Urinary bladder (tissue), 4 donors: Measurements from ENCODE around the gene CORO2B. TPM values are rescaled to one million over a fixed set of nuclear protein-coding genes. Genes with fewer than 3 reads are reported as not detected.

Experiments used
- DNase-seq: peaks from one replicate; pipeline ENCODE4 v3.0.0-alpha.2; 2015; ENCODE audit errors: extremely low spot score
- H3K27ac ChIP-seq: one replicate; pipeline ENCODE4 v1.5.1; 2013; ENCODE audit warnings: low read depth, mild to moderate bottlenecking, moderate library complexity
- H3K36me3 ChIP-seq: one replicate; pipeline ENCODE4 v1.6.1; 2013; ENCODE audit warnings: mild to moderate bottlenecking, moderate library complexity; ENCODE audit not compliant: insufficient read depth
- H3K4me1 ChIP-seq: one replicate; pipeline ENCODE4 v1.6.1; 2013; ENCODE audit warnings: mild to moderate bottlenecking, moderate library complexity; ENCODE audit not compliant: insufficient read depth
- H3K4me3 ChIP-seq: one replicate; pipeline ENCODE4 v1.5.1; 2013; ENCODE audit warnings: low read depth, low read length
- WGBS: extraction: QIAGEN DNeasy Blood & Tissue Kit; methylation state at CpG from one replicate; pipeline ENCODE4 v1.1.7; 2013; 5-methylcytosine and 5-hydroxymethylcytosine counted together
- polyA plus RNA-seq: library from polyadenylated mRNA; stranded (reverse); fragments of 200-250 nt; gene quantifications from one replicate; pipeline ENCODE4 v1.2.3, GENCODE V29; 2013
- total RNA-seq: library from RNA; depleted of rRNA; stranded (reverse); fragments of >200 nt; gene quantifications from one replicate; pipeline ENCODE4 v1.2.3, GENCODE V29; 2014
- donor health status: healthy with polysubstance abuse.
- donor health status: healthy.

CORO2B gene
- total and polyA plus RNA-seq, 2 donors, result 4.2 to 6.4 TPM

DNA sequence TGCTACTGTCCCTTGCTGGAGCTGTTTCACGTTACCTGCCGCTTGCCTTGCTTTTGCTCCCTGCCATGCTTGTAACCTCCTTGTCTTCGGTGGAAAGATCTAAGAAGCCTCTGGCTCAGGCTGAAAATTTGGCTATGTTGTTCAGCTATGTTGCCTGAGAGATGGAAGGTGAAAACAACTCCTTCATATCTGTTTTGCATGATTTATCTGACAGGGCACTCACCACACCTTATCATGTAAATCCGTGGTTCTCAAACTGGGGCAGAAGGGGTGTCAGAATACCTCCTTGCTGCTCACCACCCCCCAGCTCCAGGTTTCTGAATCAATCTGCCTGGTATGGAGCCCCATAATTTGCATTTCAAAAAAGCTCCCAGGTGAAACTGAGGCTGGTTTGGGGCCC is 6.5 kb upstream of the CORO2B start:
- no peak for DNase-seq
- H3K27ac ChIP-seq, result no peak overlapping the region
- H3K36me3 ChIP-seq, result no peaks in the 10 kb centered on the region
- no peaks in the 10 kb centered on the region for H3K4me1 ChIP-seq
- H3K4me3 ChIP-seq, result no peak overlapping the region
- WGBS, result 86% methylated on average over 4 of the region's 4 CpGs

DNA sequence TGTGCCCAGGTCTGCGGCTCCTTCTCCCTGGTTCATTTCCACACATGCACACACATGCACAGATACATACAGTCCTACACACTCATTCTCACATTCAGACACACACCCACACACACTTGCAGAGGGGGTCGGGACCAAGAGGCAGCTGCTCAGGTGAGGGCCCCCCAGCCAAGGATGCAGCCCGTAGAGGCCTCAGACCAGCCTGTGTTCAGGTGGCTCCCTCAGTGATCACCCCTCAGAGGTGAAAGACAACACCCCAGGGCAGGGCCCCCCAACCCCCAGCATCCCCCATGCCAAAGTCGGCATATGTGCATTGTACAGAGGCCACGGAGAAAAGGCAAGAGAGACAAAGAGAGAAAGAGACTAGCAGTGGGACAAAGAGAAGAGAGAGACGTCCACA is 5.9 kb upstream of the CORO2B start:
- H3K4me3 ChIP-seq, result no peak overlapping the region
- 80% methylated on average over 6 of the region's 6 CpGs for WGBS
- no peak for DNase-seq

DNA sequence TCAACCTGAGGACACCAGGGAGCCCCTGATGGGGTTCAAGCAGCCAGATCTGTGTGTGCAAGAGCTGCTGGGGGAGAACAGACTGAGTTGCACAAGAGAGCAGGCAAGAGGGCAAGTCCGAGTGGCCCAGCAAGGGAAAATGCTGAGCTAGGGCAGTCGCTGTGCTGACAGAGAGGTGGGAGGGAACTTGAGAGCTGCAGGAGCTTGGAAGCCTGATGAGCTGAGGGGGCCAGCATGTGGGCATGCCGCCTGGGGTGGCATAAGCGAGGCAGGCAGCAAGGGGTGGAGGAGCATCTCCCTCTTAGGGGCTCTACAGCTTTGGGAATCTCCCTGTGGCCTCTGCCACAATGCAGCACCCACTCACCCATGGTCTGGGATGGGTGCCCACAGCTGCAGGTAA is 4.7 kb upstream of the CORO2B start:
- DNase-seq, result no peak
- Histone ChIP-seq H3K27ac (no peak overlapping the region), H3K36me3 (no peaks in the 10 kb centered on the region), H3K4me3 (no peak overlapping the region), H3K4me1 (no peaks in the 10 kb centered on the region)
- 85% methylated on average over 4 of the region's 4 CpGs for WGBS

More for the DNA sequence above, 5.9 kb upstream of the CORO2B start:
- Histone ChIP-seq H3K36me3 (no peaks in the 10 kb centered on the region), H3K4me1 (no peaks in the 10 kb centered on the region), H3K27ac (no peak overlapping the region)

DNA sequence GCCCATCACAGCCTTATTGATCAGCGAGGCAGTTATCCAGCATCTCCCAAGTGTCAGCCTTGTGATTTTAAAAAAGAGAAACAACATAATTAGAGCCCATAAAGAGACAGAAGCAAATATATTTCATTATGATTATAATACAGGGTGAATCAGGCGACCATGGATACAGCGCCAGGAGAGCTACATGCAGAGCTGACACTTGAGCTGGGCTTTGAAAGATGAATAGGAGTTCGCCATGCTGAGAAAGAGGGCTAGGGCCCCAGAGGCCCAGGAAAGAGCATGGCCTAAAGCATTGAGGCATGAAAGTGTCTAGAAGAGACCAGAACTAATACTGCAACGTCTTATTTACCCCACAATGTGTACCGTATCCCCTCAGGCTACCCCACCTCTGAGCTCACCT is 4.2 kb upstream of the CORO2B start:
- Histone ChIP-seq H3K4me1 (no peaks in the 10 kb centered on the region), H3K4me3 (no peak overlapping the region), H3K36me3 (no peaks in the 10 kb centered on the region), H3K27ac (no peak overlapping the region)
- DNase-seq, result no peak
- 95% methylated on average over 6 of the region's 6 CpGs for WGBS

DNA sequence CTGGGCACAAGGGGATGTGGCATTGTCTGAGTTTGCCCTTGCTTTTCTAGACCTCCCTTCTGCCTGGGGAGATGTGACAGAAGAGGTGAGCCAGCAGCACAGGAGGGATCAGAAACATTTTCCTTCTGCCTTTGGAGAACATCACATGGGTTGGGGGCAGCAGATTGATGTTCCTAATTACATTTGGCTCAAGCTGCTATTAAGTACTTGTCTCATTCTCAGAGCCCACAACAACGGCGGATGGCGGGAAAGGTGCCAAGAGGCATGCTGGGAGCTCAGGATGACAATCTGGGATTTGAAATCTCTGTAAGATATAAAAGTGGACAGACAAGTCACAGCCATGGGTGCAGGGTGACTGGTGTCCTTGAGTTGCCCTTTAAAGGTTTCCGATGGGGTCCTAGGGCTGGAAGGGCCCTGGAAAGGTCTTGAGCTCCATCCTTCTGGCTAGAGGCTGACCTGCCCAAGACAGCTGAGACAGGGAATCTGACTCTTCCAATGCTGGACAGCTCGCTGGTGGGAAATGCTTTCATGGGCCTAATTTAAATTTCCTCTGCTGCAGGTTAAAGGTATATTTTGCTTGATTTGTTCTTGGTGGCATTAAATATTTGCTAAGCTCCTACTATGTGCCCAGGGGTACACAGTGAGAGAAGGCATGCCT is 2.4 kb upstream of the CORO2B start:
- no peak overlapping the region for H3K4me3 ChIP-seq
- H3K36me3 ChIP-seq, result no peaks in the 10 kb centered on the region
- WGBS, result 77% methylated on average over 5 of the region's 5 CpGs
- no peak overlapping the region for H3K27ac ChIP-seq
- DNase-seq, result no peak
- H3K4me1 ChIP-seq, result no peaks in the 10 kb centered on the region

DNA sequence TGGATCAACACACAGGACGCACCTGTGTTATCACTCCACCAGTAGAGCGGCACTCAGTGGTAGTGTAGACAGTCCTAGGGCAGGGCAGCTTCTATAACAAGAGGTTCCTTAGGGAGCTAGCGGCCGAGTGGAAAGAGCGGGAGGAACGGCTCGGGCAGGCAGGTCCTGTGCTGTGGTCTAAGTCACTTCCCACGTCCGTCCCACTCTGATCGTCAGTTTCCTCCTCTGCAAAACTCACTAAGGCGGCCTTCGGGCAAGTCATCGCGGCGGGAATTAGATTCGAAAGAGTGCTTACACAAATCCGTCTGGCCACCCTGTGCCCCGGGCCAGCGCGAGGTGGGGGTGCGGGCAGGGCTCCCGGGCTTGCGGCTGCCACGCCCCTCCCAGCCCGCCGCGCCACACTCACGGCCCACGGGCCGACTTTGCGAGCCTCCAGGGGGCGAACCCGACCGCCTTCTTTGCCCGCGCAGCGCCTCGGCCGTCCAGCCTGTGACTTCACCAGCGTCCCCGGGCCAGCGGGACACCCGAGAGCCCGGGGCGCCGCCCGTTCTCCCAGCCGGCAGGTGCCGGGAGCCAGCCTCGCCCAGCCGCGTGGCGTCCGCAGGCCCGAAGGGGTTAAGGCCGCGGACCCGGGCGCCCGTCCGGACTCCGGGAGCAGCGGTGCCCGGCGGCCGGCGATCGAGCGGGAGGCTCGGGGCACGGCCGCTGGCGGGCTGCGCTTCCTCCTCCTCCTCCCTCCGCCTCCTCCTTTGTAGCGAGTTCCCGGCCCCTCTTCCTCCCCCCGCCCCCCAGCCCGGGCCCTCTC is 416 bp upstream of the CORO2B start:
- peak overlapping the region; percentile 38 for H3K27ac ChIP-seq
- no peaks in the 10 kb centered on the region for H3K4me1 ChIP-seq
- 1% methylated on average over 79 of the region's 79 CpGs for WGBS
- H3K36me3 ChIP-seq, result no peaks in the 10 kb centered on the region
- no peak for DNase-seq
- H3K4me3 ChIP-seq, result peak overlapping the region; percentile 59

DNA sequence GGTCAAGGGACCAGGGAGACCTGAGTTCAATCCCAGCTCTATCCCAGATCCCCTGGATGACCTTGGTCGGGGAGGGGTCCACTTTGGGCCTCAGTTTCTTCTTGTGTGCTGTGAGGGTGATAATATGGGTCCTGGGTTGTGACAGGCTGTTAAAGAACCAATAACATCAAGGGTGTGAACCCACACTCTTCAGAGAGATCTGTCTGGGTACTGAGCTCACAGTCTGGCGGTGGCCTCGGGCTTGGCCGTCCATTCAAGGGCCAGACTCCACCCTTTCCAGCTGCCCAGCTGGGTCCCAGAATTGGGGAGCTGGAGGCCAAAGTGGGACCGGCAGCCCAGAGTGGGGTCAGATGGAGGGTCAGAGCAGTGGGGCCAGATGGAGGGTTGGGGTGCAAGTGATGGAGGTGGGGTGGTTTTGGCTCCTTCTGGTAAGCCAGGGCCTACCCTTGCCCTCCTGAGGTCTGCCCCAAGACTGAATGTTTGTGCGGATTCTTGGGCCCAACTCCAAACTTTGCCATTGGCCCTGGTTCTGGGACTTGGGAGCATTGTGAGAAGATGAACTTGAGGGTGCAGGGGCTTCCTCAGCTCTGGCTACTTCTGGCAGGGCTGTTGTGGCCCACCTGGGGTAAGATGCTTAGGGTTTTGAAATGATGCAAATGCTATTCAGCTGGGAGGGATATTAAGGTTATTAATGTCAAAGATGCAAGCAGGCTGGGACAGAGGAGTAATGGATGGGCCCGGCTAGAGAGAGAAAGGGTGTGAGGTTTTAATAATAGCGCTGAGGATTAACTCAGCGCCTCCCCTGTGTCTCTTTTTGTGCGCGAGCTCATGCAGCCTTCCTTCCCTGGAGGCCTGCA is 1.5 kb downstream of the CORO2B start:
- Histone ChIP-seq H3K4me3 (no peak overlapping the region), H3K36me3 (no peaks in the 10 kb centered on the region), H3K4me1 (no peaks in the 10 kb centered on the region), H3K27ac (peak overlapping the region; percentile 24)
- DNase-seq, result no peak
- 65% methylated on average over 11 of the region's 11 CpGs for WGBS

DNA sequence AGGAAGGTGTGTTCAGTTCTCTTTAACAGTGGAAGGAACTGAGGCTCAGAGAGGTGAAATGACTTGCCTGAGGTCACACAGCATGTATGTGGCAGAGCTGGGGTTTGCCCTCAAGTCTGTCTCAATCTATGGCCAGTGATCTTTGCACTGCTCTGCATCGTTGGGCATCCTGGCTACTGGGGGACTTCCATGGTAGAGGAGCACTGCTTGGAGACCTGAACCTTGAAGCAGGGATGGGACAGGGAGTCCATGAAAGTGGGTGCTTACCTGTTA is 2.0 kb downstream of the CORO2B start:
- Histone ChIP-seq H3K27ac (no peak overlapping the region), H3K36me3 (no peaks in the 10 kb centered on the region), H3K4me3 (no peak overlapping the region), H3K4me1 (no peaks in the 10 kb centered on the region)
- WGBS, result 88% methylated on average over 1 of the region's 1 CpG
- no peak for DNase-seq

DNA sequence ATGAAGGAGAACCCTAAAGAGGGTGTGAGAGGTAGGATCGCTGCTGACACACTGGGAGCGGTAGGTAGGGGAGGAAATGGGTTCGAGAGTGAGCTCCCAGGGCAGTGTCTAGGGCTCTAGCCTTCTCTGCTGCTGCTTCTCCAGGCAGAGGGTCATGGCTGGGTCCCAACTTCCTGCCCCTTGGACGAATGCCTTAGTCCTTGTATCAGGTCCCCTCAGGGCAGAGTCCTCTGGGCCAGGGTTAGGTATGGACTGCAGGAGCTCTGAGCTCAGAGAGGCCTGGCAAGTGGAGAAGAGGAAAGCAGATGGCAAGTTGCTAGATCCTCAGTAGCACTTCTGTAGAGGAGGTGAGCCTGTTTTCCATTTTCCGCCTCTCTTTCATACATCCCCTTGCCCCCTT is 2.9 kb downstream of the CORO2B start:
- Histone ChIP-seq H3K4me3 (no peak overlapping the region), H3K4me1 (no peaks in the 10 kb centered on the region), H3K36me3 (no peaks in the 10 kb centered on the region), H3K27ac (peak overlapping the region; percentile 41)
- 76% methylated on average over 5 of the region's 5 CpGs for whole genome bisulfite sequencing
- no peak for DNase-seq

DNA sequence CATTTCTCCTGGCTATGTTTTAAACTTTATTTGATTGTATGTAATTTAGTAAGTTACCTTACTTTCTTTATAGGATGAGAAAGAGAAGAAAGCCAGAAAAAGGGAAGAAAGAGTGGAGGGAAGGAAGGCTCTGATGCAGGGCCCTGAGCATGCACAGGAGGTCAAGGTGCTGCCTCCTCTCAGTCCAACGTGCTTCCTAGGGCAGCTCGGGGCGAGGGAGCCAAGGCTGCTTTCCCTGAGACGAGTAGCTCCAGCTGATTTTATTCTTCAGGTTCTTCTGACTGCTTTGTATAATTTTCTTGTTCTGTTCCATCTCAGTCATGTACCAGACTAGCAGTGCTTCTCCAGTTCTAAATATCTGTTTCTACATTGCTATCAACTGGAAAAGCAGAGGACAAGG is 3.4 kb downstream of the CORO2B start:
- H3K4me1 ChIP-seq, result no peaks in the 10 kb centered on the region
- H3K36me3 ChIP-seq, result no peaks in the 10 kb centered on the region
- 73% methylated on average over 4 of the region's 4 CpGs for WGBS
- DNase-seq, result no peak
- no peak overlapping the region for H3K4me3 ChIP-seq
- H3K27ac ChIP-seq, result no peak overlapping the region

DNA sequence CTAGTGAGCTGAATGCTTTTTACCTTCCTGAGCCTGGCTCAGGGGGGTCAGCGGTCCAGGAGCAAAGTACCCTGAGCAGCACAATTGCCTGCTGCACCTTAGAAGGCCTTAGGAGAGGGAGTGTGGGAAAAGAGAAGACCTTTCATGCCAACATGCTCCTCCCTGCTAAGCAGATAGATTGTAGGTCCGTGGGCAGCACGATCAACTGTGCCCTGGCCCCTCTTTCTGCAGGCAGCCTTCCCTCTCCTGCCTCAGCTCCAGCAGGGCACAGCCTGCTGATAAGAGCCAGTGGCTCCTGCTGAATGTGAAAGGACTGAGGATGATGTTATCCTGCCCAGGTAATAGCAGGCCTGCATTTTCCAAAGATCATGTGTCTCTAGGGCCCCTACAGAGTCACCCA is 4.1 kb downstream of the CORO2B start:
- Histone ChIP-seq H3K36me3 (no peaks in the 10 kb centered on the region), H3K27ac (no peak overlapping the region), H3K4me3 (no peak overlapping the region), H3K4me1 (no peaks in the 10 kb centered on the region)
- 88% methylated on average over 3 of the region's 3 CpGs for WGBS
- DNase-seq, result no peak

DNA sequence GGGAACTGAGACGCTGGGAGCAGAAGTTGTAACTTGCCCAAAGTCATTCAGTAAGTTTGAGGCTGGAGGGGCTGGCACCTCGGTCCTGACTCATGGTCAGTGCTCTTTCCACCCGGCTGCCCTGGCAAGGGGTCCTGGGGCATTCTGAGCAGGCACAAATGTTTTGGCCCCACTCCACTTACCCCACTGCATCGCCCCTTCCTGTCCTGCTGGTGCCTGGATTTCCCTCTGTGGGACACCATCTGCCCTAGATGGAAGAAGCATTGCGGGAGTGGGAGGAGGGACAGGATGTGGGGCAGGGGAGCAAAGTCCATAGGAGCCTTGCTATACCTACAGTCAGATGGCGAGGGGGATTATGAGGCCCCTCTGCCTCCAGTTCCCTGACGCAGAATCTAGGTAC is 4.5 kb downstream of the CORO2B start:
- 90% methylated on average over 7 of the region's 7 CpGs for WGBS
- DNase-seq, result no peak
- Histone ChIP-seq H3K4me1 (no peaks in the 10 kb centered on the region), H3K4me3 (no peak overlapping the region), H3K27ac (no peak overlapping the region), H3K36me3 (no peaks in the 10 kb centered on the region)

DNA sequence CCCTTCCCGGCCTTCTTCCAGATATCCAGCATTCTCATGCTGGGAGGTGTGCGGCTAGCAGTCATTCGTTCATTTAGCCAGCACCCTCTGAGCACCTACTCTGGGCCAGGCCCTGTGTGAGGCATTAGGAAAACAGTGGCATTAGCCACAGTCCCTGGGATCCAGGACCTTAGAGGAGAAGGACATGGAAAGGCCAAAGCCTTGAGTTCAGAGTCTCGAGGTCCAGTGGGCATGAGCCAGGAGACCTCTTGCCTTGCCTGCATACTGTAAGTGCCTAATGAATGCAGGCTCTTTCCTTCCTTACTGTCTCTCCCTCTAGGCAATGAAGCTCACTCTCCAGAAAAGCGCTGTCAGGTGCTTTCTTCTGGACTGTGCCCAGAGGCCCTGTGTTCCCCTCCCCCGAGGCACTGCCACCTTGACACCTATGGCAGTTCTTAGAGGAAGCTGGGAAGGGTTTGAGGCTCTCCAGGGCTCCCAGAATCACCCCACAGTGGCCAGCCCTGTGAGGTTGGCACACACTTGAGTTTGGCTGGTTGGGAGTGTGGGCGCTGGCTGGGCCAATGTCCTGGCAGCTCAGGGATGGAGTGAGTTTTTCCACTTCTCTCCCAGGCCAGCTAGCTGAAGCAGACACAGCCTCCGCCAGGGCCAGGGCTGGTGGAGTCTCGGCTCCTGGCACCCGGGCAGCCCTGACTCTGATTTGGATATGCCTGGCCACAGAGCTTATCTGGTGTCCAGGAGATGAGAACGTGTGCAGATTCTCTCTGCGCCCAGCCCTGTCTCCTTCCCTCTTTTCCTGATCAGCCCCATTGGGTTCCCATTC is 5.4 kb downstream of the CORO2B start:
- Histone ChIP-seq H3K4me3 (no peak overlapping the region), H3K27ac (no peak overlapping the region), H3K4me1 (no peaks in the 10 kb centered on the region), H3K36me3 (no peaks in the 10 kb centered on the region)
- 92% methylated on average over 12 of the region's 12 CpGs for WGBS
- DNase-seq, result no peak
